HL-60 (cell line): ENCODE data around the gene INCENP.

Experiments used
- DNase-seq, 2 experiments: peaks; one replicate each; pipeline ENCODE4 v3.0.0-alpha.2; 2010 to 2020; ENCODE audit warnings: low read depth in 1 of 2, low spot score in 1 of 2
- H3K27ac ChIP-seq: fragments of 250-450 bp; sonication (Bioruptor Pico); replicated peaks from 2 replicates; pipeline ENCODE4 v1.5.1; 2020; ENCODE audit warnings: mild to moderate bottlenecking, moderate library complexity
- H3K27me3 ChIP-seq: fragments of 250-450 bp; sonication (Bioruptor Pico); 2 replicates; pipeline ENCODE4 v1.5.1; 2021; ENCODE audit warnings: mild to moderate bottlenecking, moderate library complexity; ENCODE audit not compliant: insufficient read depth, poor library complexity, severe bottlenecking
- H3K4me3 ChIP-seq: replicated peaks from 2 replicates; pipeline ENCODE4 v1.5.1; 2011; ENCODE audit warnings: mild to moderate bottlenecking, control low read depth, low read length; ENCODE audit not compliant: insufficient read depth
- CTCF ChIP-seq: IDR thresholded peaks from one replicate; pipeline ENCODE4 v1.5.1; 2011; ENCODE audit warnings: low read length, control low read depth, inconsistent platforms; ENCODE audit not compliant: insufficient read depth
- GABPA ChIP-seq: IDR thresholded peaks from 2 replicates; pipeline ENCODE4 v1.6.1; 2012; ENCODE audit warnings: low read depth
- POLR2AphosphoS5 ChIP-seq: IDR thresholded peaks from 2 replicates; pipeline ENCODE4 v1.6.1; 2012; ENCODE audit warnings: low read depth
- REST ChIP-seq: IDR thresholded peaks from 2 replicates; pipeline ENCODE4 v1.6.1; 2012; ENCODE audit warnings: low read depth; ENCODE audit not compliant: insufficient replicate concordance
- SPI1 ChIP-seq: IDR thresholded peaks from 2 replicates; pipeline ENCODE4 v1.6.1; 2012; ENCODE audit warnings: low read depth, mild to moderate bottlenecking, borderline replicate concordance

INCENP gene

GRCh38 chr11:62176766-62177165 is 53.0 kb downstream of the INCENP start:
- DNase-seq: no peak
- no peak for TF ChIP-seq SPI1
- TF ChIP-seq REST: no peak
- no peak for TF ChIP-seq CTCF
- TF ChIP-seq GABPA: no peak
- Histone ChIP-seq H3K27ac (no peak overlapping the region), H3K27me3 (peaks cover 2% of the 10 kb centered on the region), H3K4me3 (no peak overlapping the region)

GRCh38 chr11:62179995-62180394 is 56.2 kb downstream of the INCENP start:
- H3K4me3 ChIP-seq: no peak overlapping the region
- H3K27me3 ChIP-seq: peaks cover 2% of the 10 kb centered on the region
- H3K27ac ChIP-seq: no peak overlapping the region
- no peak for TF ChIP-seq SPI1
- no peak for TF ChIP-seq POLR2AphosphoS5
- TF ChIP-seq REST: no peak
- no peak for TF ChIP-seq CTCF
- no peak for TF ChIP-seq GABPA
- DNase-seq: no peak

GRCh38 chr11:62181097-62181496 is 57.3 kb downstream of the INCENP start:
- Histone ChIP-seq H3K27ac (no peak overlapping the region), H3K4me3 (no peak overlapping the region), H3K27me3 (peaks cover 2% of the 10 kb centered on the region)
- no peak for DNase-seq
- TF ChIP-seq SPI1 (peak; percentile 66), GABPA (no peak), CTCF (no peak), REST (no peak), POLR2AphosphoS5 (no peak)
